ENCODE measurements around the gene PARN. TPM values are rescaled to one million over a fixed set of nuclear protein-coding genes. Genes with fewer than 3 reads are reported as not detected.
A peak's percentile ranks its signal among the peaks of the same experiment; 100 is the strongest.

PARN gene
- total RNA-seq, 1 experiment from 2014 or later: 26.3 TPM

- H3K9me3 ChIP-seq (replicated peaks): no peaks in the 10 kb centered on the region
- H3K4me3 ChIP-seq: no peak overlapping the region
- no peak overlapping the region for H3K27ac ChIP-seq
- peaks cover 34% of the 10 kb centered on the region for H3K4me1 ChIP-seq (replicated peaks)
- peak in 1 of 2 experiments; percentile 24 for DNase-seq (ENCODE audit: low read depth in 1 of 2, low spot score in 2 of 2)
- no peaks in the 10 kb centered on the region for H3K27me3 ChIP-seq (replicated peaks)
- no peaks in the 10 kb centered on the region for H3K36me3 ChIP-seq
Observed at GRCh38 chr16:14489460-14489859, 140.6 kb downstream of the PARN start.

DNA sequence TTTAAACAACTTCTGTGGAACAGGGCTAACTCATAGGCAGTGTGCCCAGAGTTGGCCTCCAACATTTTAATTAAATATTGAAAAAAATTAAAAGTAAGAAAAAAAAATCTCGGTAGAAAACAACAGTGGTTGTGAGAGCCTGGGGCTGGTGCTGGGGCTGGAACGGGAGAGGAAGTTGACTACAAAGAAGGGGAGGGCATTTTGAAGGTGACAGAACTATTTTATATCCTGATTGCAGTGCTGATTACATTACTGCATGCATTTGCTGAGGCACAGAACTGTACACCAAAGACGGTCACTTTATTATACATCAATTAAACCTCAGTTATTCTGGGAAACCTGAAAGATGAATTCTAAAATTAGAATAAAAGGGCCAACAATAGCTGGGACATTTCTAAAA is 142.5 kb downstream of the PARN start:
- H3K9me3 ChIP-seq (replicated peaks): no peaks in the 10 kb centered on the region
- DNase-seq (ENCODE audit: low read depth in 1 of 2, low spot score in 2 of 2): peak in 1 of 2 experiments; percentile 15
- H3K27ac ChIP-seq: peak overlapping the region; percentile 58
- no peaks in the 10 kb centered on the region for H3K36me3 ChIP-seq
- peaks cover 34% of the 10 kb centered on the region for H3K4me1 ChIP-seq (replicated peaks)
- no peaks in the 10 kb centered on the region for H3K27me3 ChIP-seq (replicated peaks)
- peak overlapping the region; percentile 27 for H3K4me3 ChIP-seq

DNA sequence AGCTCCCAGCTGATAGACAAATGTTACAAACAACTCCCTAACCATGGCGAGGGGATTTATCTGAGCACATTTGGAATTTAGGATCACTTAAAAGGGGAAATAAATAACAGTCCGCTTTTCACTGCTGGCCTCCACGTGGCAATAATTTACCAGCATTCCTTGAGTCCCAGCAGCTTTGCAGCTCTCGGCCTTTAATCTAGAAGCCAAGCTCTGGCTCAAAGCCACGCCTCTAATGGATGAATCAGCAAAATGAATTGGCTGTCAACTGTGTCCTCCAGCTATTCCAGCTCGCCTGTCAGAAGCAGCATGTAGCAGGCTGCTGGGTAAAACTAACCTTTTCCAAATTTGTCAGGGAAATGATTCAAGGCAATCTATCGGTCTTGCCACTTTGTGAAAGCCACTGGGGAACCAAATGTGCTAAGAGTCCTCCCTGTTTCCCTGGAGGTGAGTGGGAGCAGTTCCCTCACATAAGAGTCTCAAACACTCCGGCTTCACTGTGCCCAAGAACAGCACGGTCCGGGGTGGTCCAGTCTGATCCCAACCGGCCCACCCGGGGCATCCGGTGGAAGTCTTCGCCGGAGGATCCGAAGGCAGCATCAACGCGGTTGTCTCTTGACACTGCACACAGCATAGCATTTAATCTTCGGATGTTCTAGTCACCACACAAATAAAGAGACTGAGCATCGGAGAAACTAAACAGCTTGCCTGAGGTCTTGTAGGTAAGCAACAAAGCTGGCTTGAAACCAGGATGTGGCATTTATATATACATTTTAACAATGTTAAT is 143.3 kb downstream of the PARN start:
- peak; percentile 84 to 86 for DNase-seq (ENCODE audit: low read depth in 1 of 2, low spot score in 2 of 2)
- Histone ChIP-seq H3K36me3 (peaks cover 3% of the 10 kb centered on the region; the same call in 1 of the 2 replicates), H3K4me3 (peak overlapping the region; percentile 27), H3K9me3 (replicated peaks) (no peaks in the 10 kb centered on the region), H3K4me1 (replicated peaks) (peaks cover 34% of the 10 kb centered on the region), H3K27ac (peak overlapping the region; percentile 58), H3K27me3 (replicated peaks) (no peaks in the 10 kb centered on the region)

DNA sequence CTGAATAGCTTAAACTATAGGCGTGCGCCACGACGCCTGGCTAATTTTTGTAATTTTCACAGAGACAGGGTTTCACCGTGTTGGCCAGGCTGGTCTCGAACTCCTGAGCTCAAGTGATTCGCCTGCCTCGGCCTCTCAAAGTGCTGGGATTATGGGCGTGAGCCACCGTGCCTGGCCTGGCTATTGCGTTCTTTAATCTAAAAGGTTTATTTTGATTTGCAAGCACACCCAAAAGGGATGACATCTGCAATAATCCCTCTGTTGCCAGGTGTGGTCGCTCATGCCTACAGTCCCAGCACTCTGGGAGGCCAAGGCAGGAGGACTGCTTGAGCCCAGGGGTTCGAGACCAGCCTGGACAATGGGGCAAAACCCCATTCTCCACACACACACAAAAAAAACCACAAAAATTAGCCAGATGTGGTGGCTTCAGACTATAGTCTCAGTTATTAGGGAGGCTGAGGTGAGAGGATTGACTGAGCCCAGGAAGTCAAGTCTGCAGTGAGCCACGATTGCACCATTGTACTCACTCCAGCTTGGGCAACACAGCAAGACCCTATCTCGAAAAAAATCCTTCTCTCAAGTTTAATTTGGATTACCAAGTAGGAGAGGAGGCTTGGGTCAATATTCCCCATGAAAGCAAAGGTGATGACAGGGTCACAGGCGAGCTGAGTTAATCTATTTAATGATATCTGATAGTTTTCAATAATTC is 144.1 kb downstream of the PARN start:
- Histone ChIP-seq H3K27ac (peak overlapping the region; percentile 58), H3K9me3 (replicated peaks) (no peaks in the 10 kb centered on the region), H3K4me1 (replicated peaks) (peaks cover 34% of the 10 kb centered on the region), H3K4me3 (no peak overlapping the region), H3K27me3 (replicated peaks) (no peaks in the 10 kb centered on the region), H3K36me3 (peaks cover 6% of the 10 kb centered on the region; the same call in 1 of the 2 replicates)
- no peak for DNase-seq (ENCODE audit: low read depth in 1 of 2, low spot score in 2 of 2)

DNA sequence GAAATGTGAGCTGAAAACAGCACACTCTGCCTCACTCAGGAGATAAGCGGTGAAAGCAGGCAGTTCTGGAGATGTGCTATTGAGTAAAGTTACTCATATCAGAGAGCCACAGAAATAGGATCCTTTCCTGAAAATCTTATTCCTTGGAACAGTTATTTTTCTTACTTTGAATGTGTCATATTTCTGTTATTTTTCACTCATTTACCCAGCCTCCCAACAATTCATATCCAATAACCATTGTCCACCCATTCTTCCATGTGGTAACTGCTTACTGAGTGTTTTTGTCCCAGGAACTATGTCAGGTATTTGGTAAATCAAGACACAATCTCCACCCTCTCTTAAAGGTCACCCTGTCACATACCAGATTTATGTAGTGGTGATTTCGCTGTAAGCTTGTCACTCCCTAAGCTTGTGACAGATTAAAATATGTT is 144.9 kb downstream of the PARN start:
- H3K27me3 ChIP-seq (replicated peaks): no peaks in the 10 kb centered on the region
- H3K4me3 ChIP-seq: no peak overlapping the region
- DNase-seq (ENCODE audit: low read depth in 1 of 2, low spot score in 2 of 2): no peak
- H3K27ac ChIP-seq: no peak overlapping the region
- H3K36me3 ChIP-seq: peaks cover 6% of the 10 kb centered on the region; the same call in 1 of the 2 replicates
- H3K9me3 ChIP-seq (replicated peaks): no peaks in the 10 kb centered on the region
- H3K4me1 ChIP-seq (replicated peaks): peaks cover 34% of the 10 kb centered on the region

DNA sequence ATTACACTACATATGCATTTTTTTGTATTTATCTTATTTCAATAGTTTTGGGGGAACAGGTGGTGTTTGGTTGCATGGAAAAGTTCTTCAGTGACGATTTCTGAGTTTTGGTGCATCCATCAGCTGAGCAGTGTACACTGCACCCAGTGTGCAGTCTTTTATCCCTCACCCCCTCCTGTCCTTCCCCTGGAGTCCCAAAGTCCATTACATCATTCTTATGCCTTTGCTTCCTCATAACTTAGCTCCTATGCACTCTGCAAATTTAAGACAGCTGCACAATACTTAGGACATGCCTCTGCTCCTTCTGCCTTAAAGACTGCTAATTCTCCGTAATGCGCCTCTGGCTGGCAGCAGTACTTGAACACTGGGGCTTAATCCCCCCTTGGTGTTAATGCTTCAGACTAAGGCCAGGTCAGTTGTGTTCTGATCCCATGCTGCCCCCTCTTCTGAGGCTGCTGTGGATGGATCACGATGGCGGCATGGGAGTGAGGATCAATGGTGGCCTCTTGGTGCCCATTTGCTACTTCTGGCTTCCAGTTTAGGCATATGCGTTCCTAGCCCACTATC is 146.2 kb downstream of the PARN start:
- Histone ChIP-seq H3K27ac (no peak overlapping the region), H3K4me1 (replicated peaks) (peaks cover 31% of the 10 kb centered on the region), H3K4me3 (no peak overlapping the region), H3K9me3 (replicated peaks) (no peaks in the 10 kb centered on the region), H3K27me3 (replicated peaks) (no peaks in the 10 kb centered on the region), H3K36me3 (peaks cover 8% of the 10 kb centered on the region; the same call in 1 of the 2 replicates)
- no peak for DNase-seq (ENCODE audit: low read depth in 1 of 2, low spot score in 2 of 2)

GRCh38 chr16:14476183-14476582 is 153.9 kb downstream of the PARN start:
- Histone ChIP-seq H3K27ac (no peak overlapping the region), H3K27me3 (replicated peaks) (no peaks in the 10 kb centered on the region), H3K36me3 (0 out of 2 replicates have a peak, but pooled peaks cover 3% of the 10 kb centered on the region), H3K9me3 (replicated peaks) (no peaks in the 10 kb centered on the region), H3K4me3 (no peak overlapping the region), H3K4me1 (replicated peaks) (no peaks in the 10 kb centered on the region)
- DNase-seq (ENCODE audit: low read depth in 1 of 2, low spot score in 2 of 2): no peak

DNA sequence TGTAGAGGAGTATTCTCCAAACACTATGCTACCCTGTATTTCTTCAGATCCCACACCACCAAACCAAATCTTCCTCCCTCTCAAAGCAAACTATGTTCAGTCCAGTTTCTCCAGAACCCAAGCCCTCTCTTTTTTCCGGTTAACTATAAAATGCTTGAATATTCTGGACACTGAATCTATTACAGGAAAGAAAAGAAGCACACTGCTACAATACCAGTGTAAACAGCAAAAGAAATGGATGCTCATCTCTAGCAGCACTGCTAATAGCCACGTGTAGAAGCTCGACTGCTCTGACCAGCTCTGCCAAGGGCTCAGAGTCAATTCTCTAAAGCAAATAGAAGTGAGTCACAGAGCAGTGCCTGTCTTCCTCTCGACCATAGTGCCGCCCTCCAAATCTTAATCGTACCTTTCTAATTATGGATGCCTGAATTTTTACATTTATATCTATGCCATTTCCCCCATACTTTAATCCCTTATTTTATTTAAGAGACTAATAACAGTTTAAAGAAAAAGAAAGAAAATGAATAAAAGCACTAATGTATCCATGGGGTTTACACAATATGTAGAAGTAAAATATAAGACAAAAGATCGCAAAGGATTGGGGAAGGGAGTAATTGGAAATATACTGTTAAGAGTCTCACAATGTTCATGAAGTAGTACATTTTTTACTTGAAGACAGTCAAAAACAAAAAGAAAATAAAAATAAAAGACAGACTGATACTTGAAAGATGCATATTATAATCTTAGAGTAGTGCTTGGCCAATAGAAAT is 154.5 kb downstream of the PARN start:
- DNase-seq (ENCODE audit: low read depth in 1 of 2, low spot score in 2 of 2): no peak
- Histone ChIP-seq H3K4me3 (no peak overlapping the region), H3K27ac (no peak overlapping the region), H3K9me3 (replicated peaks) (no peaks in the 10 kb centered on the region), H3K27me3 (replicated peaks) (no peaks in the 10 kb centered on the region), H3K4me1 (replicated peaks) (no peaks in the 10 kb centered on the region), H3K36me3 (0 out of 2 replicates have a peak, but pooled peaks cover 3% of the 10 kb centered on the region)

DNA sequence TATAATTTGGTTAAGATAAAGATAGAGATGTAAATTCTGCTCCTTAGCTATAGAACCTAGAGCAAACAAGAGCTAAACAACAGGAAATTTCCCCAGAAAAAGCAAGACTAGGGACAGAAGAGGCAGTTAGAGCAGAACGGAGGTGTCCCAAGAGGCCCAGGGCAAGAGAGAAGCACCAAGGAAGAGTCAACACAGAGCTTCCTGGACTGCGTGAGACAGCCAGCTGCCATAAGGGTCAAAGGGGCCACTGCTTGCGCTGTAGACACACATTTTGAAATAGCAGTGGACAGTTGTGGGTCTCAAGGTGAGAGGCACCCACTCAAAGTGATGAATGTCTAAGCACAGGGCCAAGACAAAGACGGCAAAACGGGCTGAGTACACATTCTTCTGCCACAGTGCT is 156.6 kb downstream of the PARN start:
- H3K36me3 ChIP-seq: no peaks in the 10 kb centered on the region
- no peaks in the 10 kb centered on the region for H3K4me1 ChIP-seq (replicated peaks)
- no peak overlapping the region for H3K27ac ChIP-seq
- no peak for DNase-seq (ENCODE audit: low read depth in 1 of 2, low spot score in 2 of 2)
- no peaks in the 10 kb centered on the region for H3K27me3 ChIP-seq (replicated peaks)
- no peak overlapping the region for H3K4me3 ChIP-seq
- H3K9me3 ChIP-seq (replicated peaks): no peaks in the 10 kb centered on the region

GRCh38 chr16:14472357-14472756 is 157.7 kb downstream of the PARN start:
- no peaks in the 10 kb centered on the region for H3K4me1 ChIP-seq (replicated peaks)
- no peak for DNase-seq (ENCODE audit: low read depth in 1 of 2, low spot score in 2 of 2)
- H3K9me3 ChIP-seq (replicated peaks): no peaks in the 10 kb centered on the region
- no peaks in the 10 kb centered on the region for H3K36me3 ChIP-seq
- no peak overlapping the region for H3K4me3 ChIP-seq
- H3K27me3 ChIP-seq (replicated peaks): no peaks in the 10 kb centered on the region
- no peak overlapping the region for H3K27ac ChIP-seq

DNA sequence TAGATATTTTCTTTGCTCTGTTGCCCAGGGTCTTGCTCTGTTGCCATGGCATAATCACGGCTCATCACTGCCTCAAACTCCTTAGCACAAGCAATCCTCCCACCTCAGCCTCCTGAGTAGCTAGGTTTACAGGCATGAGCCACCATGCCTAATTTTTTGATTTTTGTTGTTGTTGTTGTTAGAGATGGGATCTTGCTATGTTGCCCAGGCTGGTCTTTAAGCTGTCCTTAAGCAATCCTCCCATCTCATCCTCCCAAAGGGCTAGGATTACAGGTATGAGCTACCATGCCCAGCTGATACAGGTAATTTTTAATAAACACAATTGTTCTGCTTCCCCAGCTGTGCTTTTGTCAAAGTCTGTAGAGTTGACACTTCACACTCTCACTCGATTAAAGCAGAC is 159.3 kb downstream of the PARN start:
- H3K27me3 ChIP-seq (replicated peaks): no peaks in the 10 kb centered on the region
- H3K27ac ChIP-seq: no peak overlapping the region
- no peaks in the 10 kb centered on the region for H3K4me1 ChIP-seq (replicated peaks)
- DNase-seq (ENCODE audit: low read depth in 1 of 2, low spot score in 2 of 2): no peak
- no peaks in the 10 kb centered on the region for H3K36me3 ChIP-seq
- no peak overlapping the region for H3K4me3 ChIP-seq
- H3K9me3 ChIP-seq (replicated peaks): no peaks in the 10 kb centered on the region

DNA sequence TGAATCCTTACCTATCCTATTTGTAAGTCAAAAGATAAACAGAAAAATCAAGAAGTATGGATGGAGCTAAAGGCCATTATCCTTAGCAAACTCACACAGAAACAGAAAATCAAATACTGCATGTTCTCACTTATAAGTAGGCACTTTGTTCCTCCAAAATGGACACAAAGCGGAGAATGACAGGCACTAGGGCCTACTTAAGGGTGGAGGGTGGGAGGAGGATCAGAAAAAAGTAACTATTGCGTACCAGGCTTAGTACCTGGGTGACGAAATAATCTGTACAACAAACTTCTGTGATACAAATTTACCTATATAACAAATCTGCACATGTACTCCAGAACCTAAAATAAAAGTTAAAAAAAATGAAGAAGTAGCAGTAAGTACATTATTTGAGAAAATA is 164.3 kb downstream of the PARN start:
- no peak overlapping the region for H3K27ac ChIP-seq
- H3K36me3 ChIP-seq: no peaks in the 10 kb centered on the region
- H3K4me3 ChIP-seq: no peak overlapping the region
- DNase-seq (ENCODE audit: low read depth in 1 of 2, low spot score in 2 of 2): no peak
- H3K4me1 ChIP-seq (replicated peaks): 0 out of 2 replicates have a peak, but pooled peaks cover 4% of the 10 kb centered on the region
- H3K27me3 ChIP-seq (replicated peaks): no peaks in the 10 kb centered on the region
- H3K9me3 ChIP-seq (replicated peaks): peaks cover 6% of the 10 kb centered on the region; the same call in 1 of the 2 replicates

- Histone ChIP-seq H3K27me3 (replicated peaks) (no peaks in the 10 kb centered on the region), H3K4me1 (replicated peaks) (0 out of 2 replicates have a peak, but pooled peaks cover 4% of the 10 kb centered on the region), H3K27ac (no peak overlapping the region), H3K4me3 (no peak overlapping the region), H3K9me3 (replicated peaks) (peaks cover 6% of the 10 kb centered on the region; the same call in 1 of the 2 replicates), H3K36me3 (no peaks in the 10 kb centered on the region)
- no peak for DNase-seq (ENCODE audit: low read depth in 1 of 2, low spot score in 2 of 2)
Observed at GRCh38 chr16:14464796-14465195, 165.3 kb downstream of the PARN start.

All from SJSA1 (cell line).